Neural cell (in vitro differentiated cells): Measurements from ENCODE around the gene HDAC7. TPM values are rescaled to one million over a fixed set of nuclear protein-coding genes. Genes with fewer than 3 reads are reported as not detected.

ENCODE experiments used
- H2AFZ ChIP-seq: fragments of 200-600, 300-800 bp; sonication (generic), shearing (Covaris generic); 2 replicates; pipeline ENCODE4 v1.6.0; 2014; ENCODE audit warnings: low read depth, mild to moderate bottlenecking, antibody characterized with exemption, low read length, moderate library complexity
- H3F3A ChIP-seq: fragments of 200-600 bp; shearing (Covaris generic); 2 replicates; pipeline ENCODE4 v1.6.1; 2016; ENCODE audit warnings: mild to moderate bottlenecking, moderate library complexity, mixed read lengths, antibody characterized with exemption, low read length; ENCODE audit not compliant: insufficient read depth, poor library complexity, severe bottlenecking
- H3K27ac ChIP-seq: fragments of 200-600, 300-800 bp; sonication (generic), shearing (Covaris generic); 2 replicates; pipeline ENCODE4 v1.5.1; 2014; ENCODE audit warnings: mild to moderate bottlenecking, low read length, moderate library complexity
- H3K27me3 ChIP-seq: fragments of 300-800, 200-600 bp; sonication (generic), shearing (Covaris generic); 2 replicates; pipeline ENCODE4 v1.6.0; 2014; ENCODE audit warnings: mild to moderate bottlenecking, low read depth, low read length, moderate library complexity; ENCODE audit not compliant: insufficient read depth
- H3K36me3 ChIP-seq: fragments of 300-800, 200-600 bp; sonication (generic), shearing (Covaris generic); 2 replicates; pipeline ENCODE4 v1.5.1; 2014; ENCODE audit warnings: mild to moderate bottlenecking, antibody characterized with exemption, low read length, moderate library complexity; ENCODE audit not compliant: insufficient read depth
- H3K4me2 ChIP-seq: fragments of 300-800, 200-600 bp; sonication (generic), shearing (Covaris generic); 2 replicates; pipeline ENCODE4 v1.6.0; 2014; ENCODE audit warnings: mild to moderate bottlenecking, low read length
- H3K4me3 ChIP-seq: fragments of 300-800, 200-600 bp; sonication (generic), shearing (Covaris generic); 2 replicates; pipeline ENCODE4 v1.5.1; 2014; ENCODE audit warnings: mild to moderate bottlenecking, low read length, moderate library complexity
- H3K79me2 ChIP-seq: fragments of 200-600 bp; shearing (Covaris generic); replicated peaks from 2 replicates; pipeline ENCODE4 v1.6.0; 2014; ENCODE audit warnings: mild to moderate bottlenecking, low read length, moderate library complexity; ENCODE audit not compliant: insufficient read depth
- H3K9ac ChIP-seq: fragments of 300-800, 200-600 bp; sonication (generic), shearing (Covaris generic); 2 replicates; pipeline ENCODE4 v1.6.1; 2016; ENCODE audit warnings: mild to moderate bottlenecking, low read length, mixed read lengths
- H3K9me2 ChIP-seq: fragments of 200-600 bp; shearing (Covaris generic); 2 replicates; pipeline ENCODE4 v1.6.1; 2016; ENCODE audit warnings: mild to moderate bottlenecking, low read length, mixed read lengths; ENCODE audit not compliant: insufficient read depth
- H3K9me3 ChIP-seq: fragments of 200-600, 300-800 bp; sonication (generic), shearing (Covaris generic); 2 replicates; pipeline ENCODE4 v1.6.1; 2016; ENCODE audit warnings: mild to moderate bottlenecking, mixed run types, low read length, moderate library complexity, mixed read lengths
- H4K20me1 ChIP-seq: fragments of 200-600 bp; shearing (Covaris generic); 2 replicates; pipeline ENCODE4 v1.6.1; 2016; ENCODE audit warnings: mild to moderate bottlenecking, mixed run types; ENCODE audit not compliant: insufficient read depth
- EP300 ChIP-seq: fragments of 450-650 bp; conservative IDR thresholded peaks from 2 replicates; pipeline ENCODE4 v1.6.1; 2014; ENCODE audit warnings: antibody characterized with exemption, mild to moderate bottlenecking, moderate library complexity; ENCODE audit not compliant: poor library complexity, severe bottlenecking
- EZH2 ChIP-seq: fragments of 200-600, 300-800 bp; shearing (Covaris generic), sonication (generic); IDR thresholded peaks from 2 replicates; pipeline ENCODE4 v1.6.1; 2014; ENCODE audit warnings: antibody characterized with exemption, low read length, borderline replicate concordance, mild to moderate bottlenecking; ENCODE audit not compliant: insufficient read depth, poor library complexity, severe bottlenecking
- MXI1 ChIP-seq: fragments of 450-650 bp; conservative IDR thresholded peaks from 2 replicates; pipeline ENCODE4 v1.6.1; 2014; ENCODE audit warnings: antibody characterized with exemption, mild to moderate bottlenecking; ENCODE audit not compliant: poor library complexity, severe bottlenecking
- POLR2AphosphoS5 ChIP-seq: IDR thresholded peaks from 2 replicates; pipeline ENCODE4 v1.6.1; 2012
- RAD21 ChIP-seq: fragments of 450-650 bp; conservative IDR thresholded peaks from 2 replicates; pipeline ENCODE4 v1.6.1; 2014; ENCODE audit warnings: antibody characterized with exemption, mild to moderate bottlenecking, moderate library complexity
- SMC3 ChIP-seq: fragments of 450-650 bp; conservative IDR thresholded peaks from 2 replicates; pipeline ENCODE4 v1.6.1; 2014; ENCODE audit warnings: antibody characterized with exemption, mild to moderate bottlenecking, moderate library complexity; ENCODE audit not compliant: poor library complexity
- TAF1 ChIP-seq: IDR thresholded peaks from 2 replicates; pipeline ENCODE4 v1.6.1; 2012; ENCODE audit warnings: low read depth
- polyA plus RNA-seq: library from polyadenylated mRNA; depleted of rRNA; stranded (reverse); fragments of >200 nt; gene quantifications from 2 replicates; pipeline ENCODE4 v1.2.3, GENCODE V29; 2014
- TF ChIP-seq, protein P1 (sequence below): IDR thresholded peaks from 2 replicates; pipeline ENCODE4 v1.6.1; 2012; ENCODE audit warnings: borderline replicate concordance
- TF ChIP-seq, protein P2 (sequence below): fragments of 450-650 bp; IDR thresholded peaks from 2 replicates; pipeline ENCODE4 v1.5.1; 2014; ENCODE audit warnings: antibody characterized with exemption, mild to moderate bottlenecking, moderate library complexity; ENCODE audit not compliant: poor library complexity, severe bottlenecking

HDAC7 gene
- polyA plus RNA-seq, 1 donor from 2014 or later: 30.2 TPM

DNA sequence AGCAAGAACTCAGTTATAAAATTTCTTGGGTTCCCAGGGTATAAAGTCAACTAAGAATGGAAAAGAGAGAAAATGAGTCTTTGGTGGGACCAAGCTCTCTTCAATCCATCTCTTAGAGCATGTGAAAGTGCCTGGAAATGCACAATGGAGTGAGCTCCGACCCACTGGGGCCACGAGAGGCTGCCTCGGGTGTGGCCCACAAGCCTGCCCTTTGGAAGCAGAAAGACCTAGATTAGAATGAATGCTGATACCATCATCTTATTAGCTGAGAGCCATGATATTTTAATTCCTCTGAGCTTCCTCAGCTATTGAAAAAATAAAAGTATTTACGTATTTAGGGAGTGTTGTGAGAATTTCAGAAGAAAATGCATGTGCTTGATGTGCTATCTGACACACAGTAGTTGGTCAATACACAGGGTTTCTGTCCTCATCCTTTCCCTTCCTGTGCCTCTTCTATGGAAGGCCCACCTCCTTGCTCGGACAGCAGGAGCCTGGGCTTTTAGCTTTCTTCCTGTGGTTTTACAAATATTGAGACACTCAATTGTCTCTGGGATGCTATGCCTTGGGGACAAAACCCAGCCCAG lies 42.6 kb upstream of the HDAC7 start:
- H3K9ac ChIP-seq: no peak overlapping the region
- no peaks in the 10 kb centered on the region for H3F3A ChIP-seq
- H2AFZ ChIP-seq: no peak overlapping the region
- H3K27ac ChIP-seq: no peak overlapping the region
- H3K9me2 ChIP-seq: no peaks in the 10 kb centered on the region
- H3K36me3 ChIP-seq: no peaks in the 10 kb centered on the region
- TF ChIP-seq RAD21: no peak
- no peak for TF ChIP-seq EZH2
- TF ChIP-seq, protein P1, sequence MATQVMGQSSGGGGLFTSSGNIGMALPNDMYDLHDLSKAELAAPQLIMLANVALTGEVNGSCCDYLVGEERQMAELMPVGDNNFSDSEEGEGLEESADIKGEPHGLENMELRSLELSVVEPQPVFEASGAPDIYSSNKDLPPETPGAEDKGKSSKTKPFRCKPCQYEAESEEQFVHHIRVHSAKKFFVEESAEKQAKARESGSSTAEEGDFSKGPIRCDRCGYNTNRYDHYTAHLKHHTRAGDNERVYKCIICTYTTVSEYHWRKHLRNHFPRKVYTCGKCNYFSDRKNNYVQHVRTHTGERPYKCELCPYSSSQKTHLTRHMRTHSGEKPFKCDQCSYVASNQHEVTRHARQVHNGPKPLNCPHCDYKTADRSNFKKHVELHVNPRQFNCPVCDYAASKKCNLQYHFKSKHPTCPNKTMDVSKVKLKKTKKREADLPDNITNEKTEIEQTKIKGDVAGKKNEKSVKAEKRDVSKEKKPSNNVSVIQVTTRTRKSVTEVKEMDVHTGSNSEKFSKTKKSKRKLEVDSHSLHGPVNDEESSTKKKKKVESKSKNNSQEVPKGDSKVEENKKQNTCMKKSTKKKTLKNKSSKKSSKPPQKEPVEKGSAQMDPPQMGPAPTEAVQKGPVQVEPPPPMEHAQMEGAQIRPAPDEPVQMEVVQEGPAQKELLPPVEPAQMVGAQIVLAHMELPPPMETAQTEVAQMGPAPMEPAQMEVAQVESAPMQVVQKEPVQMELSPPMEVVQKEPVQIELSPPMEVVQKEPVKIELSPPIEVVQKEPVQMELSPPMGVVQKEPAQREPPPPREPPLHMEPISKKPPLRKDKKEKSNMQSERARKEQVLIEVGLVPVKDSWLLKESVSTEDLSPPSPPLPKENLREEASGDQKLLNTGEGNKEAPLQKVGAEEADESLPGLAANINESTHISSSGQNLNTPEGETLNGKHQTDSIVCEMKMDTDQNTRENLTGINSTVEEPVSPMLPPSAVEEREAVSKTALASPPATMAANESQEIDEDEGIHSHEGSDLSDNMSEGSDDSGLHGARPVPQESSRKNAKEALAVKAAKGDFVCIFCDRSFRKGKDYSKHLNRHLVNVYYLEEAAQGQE: no peak
- no peak for TF ChIP-seq POLR2AphosphoS5
- TF ChIP-seq EP300: no peak
- H3K79me2 ChIP-seq: no peaks in the 10 kb centered on the region
- H3K4me3 ChIP-seq: no peak overlapping the region
- H3K9me3 ChIP-seq: no peaks in the 10 kb centered on the region
- H4K20me1 ChIP-seq: no peaks in the 10 kb centered on the region
- H3K4me2 ChIP-seq: no peak overlapping the region
- no peaks in the 10 kb centered on the region for H3K27me3 ChIP-seq

DNA sequence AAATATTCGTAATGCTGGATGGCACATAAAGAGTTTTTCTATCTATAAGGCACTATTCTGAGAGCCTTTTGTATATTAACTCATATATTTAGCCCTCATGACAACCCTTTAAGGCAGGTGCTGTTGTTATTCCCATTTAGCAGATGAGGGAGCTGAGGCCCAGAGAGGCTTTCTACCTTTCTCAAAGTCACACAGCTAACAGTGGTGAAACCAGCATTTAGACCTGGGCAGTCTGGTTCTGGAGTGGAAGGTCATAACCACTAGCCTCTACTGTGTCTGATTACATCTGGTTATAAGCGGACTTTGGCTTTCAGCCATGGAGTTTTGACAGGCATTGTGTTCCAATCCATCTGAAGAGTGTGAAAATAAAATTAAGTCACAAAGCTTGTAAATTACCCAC lies 41.2 kb upstream of the HDAC7 start:
- Histone ChIP-seq H3K9ac (no peak overlapping the region), H3K9me2 (no peaks in the 10 kb centered on the region), H3K79me2 (no peaks in the 10 kb centered on the region), H3K4me3 (no peak overlapping the region), H3K27me3 (no peaks in the 10 kb centered on the region), H3K27ac (no peak overlapping the region), H3F3A (no peaks in the 10 kb centered on the region), H4K20me1 (no peaks in the 10 kb centered on the region), H3K4me2 (no peak overlapping the region), H3K9me3 (no peaks in the 10 kb centered on the region), H2AFZ (no peak overlapping the region), H3K36me3 (no peaks in the 10 kb centered on the region)
- TF ChIP-seq, protein P2, sequence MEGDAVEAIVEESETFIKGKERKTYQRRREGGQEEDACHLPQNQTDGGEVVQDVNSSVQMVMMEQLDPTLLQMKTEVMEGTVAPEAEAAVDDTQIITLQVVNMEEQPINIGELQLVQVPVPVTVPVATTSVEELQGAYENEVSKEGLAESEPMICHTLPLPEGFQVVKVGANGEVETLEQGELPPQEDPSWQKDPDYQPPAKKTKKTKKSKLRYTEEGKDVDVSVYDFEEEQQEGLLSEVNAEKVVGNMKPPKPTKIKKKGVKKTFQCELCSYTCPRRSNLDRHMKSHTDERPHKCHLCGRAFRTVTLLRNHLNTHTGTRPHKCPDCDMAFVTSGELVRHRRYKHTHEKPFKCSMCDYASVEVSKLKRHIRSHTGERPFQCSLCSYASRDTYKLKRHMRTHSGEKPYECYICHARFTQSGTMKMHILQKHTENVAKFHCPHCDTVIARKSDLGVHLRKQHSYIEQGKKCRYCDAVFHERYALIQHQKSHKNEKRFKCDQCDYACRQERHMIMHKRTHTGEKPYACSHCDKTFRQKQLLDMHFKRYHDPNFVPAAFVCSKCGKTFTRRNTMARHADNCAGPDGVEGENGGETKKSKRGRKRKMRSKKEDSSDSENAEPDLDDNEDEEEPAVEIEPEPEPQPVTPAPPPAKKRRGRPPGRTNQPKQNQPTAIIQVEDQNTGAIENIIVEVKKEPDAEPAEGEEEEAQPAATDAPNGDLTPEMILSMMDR: no peak
- TF ChIP-seq POLR2AphosphoS5: no peak
- TF ChIP-seq EZH2: no peak
- no peak for TF ChIP-seq EP300
- no peak for TF ChIP-seq RAD21
- TF ChIP-seq SMC3: no peak
- no peak for TF ChIP-seq TAF1
- no peak for TF ChIP-seq MXI1
- TF ChIP-seq, protein P1: no peak
